HG03432 (cell line): ENCODE results near the gene CAPRIN2.

ENCODE experiments used
- ATAC-seq: cut with Tn5 transposase; IDR thresholded peaks from one replicate; pipeline ENCODE4 v1.9.1; 2021; ENCODE audit warnings: mild to moderate bottlenecking, moderate library complexity; ENCODE audit not compliant: unreplicated experiment

Gene CAPRIN2, protein sequence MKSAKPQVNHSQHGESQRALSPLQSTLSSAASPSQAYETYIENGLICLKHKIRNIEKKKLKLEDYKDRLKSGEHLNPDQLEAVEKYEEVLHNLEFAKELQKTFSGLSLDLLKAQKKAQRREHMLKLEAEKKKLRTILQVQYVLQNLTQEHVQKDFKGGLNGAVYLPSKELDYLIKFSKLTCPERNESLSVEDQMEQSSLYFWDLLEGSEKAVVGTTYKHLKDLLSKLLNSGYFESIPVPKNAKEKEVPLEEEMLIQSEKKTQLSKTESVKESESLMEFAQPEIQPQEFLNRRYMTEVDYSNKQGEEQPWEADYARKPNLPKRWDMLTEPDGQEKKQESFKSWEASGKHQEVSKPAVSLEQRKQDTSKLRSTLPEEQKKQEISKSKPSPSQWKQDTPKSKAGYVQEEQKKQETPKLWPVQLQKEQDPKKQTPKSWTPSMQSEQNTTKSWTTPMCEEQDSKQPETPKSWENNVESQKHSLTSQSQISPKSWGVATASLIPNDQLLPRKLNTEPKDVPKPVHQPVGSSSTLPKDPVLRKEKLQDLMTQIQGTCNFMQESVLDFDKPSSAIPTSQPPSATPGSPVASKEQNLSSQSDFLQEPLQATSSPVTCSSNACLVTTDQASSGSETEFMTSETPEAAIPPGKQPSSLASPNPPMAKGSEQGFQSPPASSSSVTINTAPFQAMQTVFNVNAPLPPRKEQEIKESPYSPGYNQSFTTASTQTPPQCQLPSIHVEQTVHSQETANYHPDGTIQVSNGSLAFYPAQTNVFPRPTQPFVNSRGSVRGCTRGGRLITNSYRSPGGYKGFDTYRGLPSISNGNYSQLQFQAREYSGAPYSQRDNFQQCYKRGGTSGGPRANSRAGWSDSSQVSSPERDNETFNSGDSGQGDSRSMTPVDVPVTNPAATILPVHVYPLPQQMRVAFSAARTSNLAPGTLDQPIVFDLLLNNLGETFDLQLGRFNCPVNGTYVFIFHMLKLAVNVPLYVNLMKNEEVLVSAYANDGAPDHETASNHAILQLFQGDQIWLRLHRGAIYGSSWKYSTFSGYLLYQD

DNA sequence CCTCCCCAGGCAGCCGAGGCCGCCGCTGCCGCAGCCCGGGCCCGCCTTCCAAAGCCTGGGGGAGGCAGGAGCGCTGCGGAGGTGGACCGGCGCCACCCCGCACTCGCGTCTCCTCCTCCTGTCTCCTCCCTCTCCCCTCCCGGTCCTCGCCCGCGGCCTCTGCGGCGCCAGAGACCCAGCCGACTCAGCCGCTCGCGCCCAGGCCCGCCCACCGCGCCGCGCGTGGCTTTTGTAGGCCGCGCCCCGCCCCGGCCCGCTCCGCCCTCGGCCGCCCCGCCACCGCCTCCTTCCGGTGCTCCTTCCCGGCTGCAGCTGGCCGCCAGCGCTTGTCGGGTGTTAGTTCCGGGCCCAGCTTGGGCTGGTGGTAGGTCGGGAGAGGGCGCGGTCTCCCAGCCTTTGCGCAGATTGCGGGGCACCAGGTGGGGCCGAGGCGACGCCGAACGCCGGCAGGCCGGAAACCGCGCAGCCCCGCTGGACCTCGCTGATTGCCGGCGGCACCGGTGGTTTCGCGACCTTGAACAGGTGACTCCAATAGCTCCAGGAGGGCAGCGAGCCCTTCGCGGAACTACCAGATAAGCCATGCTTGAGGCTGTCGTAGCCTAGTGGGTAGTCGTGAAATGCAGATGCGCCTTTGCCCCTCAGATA, at the start of gene CAPRIN2:
CAPRIN2 (minus strand) TSS at position 202 of the 645 bp plus-strand sequence. CDS start 1,431 bp downstream, outside the sequence.
- ATAC-seq: peak; percentile 94

DNA sequence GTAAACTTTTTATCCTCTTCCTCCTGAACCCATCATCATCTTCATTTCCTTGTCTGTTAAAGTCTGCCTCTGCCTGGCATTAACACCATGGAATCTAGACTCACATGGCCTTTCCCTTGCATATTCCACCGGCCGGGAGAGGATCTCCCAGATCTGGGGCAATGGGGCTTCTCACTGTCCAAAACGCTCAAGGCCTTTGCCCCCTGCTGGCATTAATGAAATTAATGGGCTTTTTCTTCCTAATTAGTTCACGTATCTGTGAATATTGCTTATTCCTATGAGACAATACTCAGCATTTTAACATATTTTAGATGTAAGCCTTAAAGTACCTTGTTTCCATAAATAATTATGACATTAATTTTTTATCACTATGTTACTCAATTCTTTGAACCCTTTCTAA, 42.9 kb upstream of the CAPRIN2 start:
- no peak for ATAC-seq

DNA sequence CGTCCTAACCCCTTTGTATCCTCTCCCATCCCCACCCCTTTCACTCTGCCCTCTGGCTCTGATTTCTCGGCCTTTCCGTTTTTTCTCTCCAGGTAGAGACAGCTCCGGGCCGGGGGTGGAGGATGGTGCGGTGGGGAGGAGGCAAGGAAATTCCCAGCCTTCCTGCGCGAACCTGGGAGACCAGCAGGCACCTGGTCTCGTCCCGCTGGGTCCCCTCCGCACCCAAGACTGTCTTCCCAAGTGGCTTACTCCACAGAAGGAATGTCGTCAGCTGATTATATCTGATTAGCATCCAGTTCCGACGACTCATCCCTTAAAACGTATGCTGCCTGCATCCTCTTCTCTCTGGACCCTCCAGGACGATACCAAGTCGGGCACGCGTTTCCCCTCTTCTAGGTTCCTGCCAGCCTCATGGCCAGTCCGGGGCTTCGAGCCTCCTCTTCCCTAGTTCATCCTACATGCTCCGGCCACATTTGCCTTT, 42.2 kb upstream of the CAPRIN2 start:
- ATAC-seq: no peak

DNA sequence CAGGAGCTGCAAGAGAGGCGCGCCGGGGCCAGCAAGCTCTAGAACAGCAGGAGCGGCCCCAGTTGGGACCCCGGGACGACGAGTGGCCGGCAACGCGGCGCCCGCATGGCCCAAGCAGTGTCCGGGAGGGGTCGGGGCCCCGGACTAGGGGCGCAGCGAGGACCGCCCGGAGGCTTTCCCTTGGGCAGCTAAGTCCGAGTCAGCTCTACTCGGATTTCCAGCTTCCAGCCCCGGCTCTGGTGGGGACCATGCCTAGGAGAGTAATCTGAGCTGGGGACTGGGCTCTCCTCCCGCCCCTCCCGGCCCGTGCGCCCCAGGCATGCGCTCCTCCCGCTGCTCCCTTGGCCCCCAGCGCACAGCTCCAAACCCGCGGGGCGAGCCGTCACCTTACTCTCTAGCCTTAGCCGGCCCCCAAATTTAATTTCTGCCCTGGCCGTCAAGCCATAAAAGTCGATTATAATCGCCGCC, 41.6 kb upstream of the CAPRIN2 start:
- peak; percentile 22 for ATAC-seq

DNA sequence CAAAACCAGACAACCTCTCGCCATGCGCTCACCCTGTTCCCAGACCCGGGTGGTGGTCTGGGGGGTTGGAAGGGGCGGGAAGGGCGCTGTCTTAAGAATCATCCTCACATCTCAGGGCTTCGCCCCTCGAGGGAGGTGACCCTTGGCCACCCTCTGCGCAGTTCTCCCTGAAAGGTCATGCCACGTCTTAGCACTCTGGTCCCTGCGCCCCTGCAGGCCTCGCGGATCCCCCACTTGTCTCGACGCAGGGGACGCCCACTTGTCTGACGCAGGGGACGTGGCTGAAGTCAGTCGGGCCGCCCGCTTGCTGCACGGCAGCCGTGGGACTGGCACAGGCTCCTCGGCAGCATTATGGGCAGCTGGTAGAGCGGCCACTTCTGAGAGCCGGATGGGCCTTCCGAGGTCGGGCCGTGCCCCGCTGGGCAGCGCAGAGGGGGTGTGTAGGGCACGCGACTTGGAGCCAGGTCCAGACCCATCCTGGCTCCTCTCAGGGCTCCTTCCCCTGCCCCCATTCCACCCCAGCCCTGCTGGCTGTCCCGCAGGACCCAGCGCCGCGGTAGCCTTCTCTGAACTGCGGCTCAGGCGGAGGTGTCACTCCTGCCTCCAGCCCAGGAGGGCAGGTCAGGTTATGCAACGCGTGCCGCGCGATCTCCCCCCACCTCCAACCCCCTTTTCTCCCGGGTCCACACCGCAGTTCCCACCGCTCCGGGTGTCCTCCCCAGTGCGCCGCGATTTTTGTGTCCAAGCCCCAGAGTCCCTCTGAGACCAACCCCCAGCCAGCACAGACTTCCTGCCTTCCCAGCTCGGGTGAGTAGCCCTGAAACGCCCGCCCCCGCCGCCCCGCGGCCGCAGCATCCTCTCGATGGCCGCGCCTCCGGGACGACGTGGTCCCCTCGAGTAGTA, 40.9 kb upstream of the CAPRIN2 start:
- peak; percentile 89 for ATAC-seq

- peak; percentile 18 for ATAC-seq
Measured at GRCh38 chr12:30794591-30795409, 40.0 kb upstream of the CAPRIN2 start.

- no peak for ATAC-seq
Measured at GRCh38 chr12:30794020-30794419, 39.3 kb upstream of the CAPRIN2 start.

DNA sequence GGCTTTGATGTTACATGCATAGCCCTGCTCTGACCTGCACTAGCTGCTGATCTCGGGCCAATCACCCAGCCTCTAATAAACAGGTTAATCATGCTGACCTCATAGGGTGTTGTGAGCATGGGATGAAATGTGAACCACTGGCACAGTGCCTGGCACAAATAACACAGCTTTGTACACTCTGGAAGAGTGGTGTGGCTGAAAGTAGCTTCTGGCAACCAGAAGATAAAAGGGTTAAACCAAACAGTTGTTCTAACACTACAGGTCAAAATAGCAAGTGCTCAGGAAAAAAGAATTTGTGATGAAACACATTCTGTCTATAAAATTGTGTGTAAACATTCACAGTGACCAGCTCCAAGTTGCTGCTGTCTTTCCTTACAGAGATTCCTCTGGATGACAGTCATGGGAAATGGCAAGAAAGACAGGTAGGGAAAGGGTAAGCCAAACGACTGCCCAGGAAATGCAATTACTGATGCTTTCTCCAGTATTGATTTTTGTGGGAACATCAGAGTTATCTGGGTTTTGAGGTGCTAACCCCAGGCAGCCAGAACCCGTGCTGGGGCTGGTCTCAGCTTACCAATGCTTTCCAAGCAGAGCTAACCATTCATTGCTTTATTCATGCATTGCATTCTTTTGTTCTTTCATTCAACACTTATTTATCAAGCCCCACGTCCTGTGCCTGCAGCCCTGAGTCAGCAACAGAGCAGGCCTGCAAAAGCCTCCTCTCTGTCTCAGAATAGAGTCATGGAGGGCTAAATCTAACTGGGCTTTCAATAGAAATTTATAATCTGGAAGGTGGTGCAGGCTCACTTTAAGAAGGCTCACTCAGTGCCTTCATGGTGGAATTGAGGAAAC, 38.1 kb upstream of the CAPRIN2 start:
- ATAC-seq: no peak

DNA sequence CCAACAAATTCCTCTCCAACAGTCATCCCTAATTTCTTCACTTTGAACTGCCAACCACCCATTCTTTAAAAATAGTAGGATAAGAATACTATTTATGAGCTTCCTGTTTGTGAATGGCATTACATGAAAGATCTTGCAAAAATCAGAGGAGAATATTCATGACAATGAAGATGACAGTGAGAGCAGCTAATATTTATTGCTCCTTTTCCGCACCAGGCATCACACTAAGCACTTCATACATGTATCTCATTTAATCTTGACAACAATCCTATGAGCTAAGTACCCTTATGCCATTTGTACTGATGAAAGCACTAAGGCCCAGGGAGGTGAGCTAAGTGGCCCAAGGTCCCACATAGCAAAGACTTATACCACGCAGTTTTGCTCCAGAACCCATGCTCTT, 37.3 kb upstream of the CAPRIN2 start:
- ATAC-seq: no peak

- no peak for ATAC-seq
Measured at GRCh38 chr12:30788754-30789153, 34.0 kb upstream of the CAPRIN2 start.

DNA sequence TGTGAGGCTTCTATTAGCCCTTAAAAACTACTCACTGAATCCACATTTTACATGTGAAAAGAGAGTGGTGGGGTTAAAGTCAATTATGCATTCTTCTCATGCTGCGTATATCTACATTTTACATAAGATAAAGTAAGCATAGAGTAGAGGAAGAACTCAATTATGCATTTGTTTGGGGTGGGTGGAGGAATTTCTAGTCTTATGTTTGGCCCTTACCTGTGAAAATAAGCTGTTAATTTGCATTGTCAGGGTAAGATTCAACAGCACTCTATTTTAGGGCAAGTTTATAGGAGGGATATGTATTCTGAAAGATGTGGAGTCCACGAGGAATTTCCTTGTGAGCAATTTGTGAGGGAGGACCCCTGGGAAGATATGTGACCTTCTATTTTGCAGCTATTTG, 30.9 kb upstream of the CAPRIN2 start:
- ATAC-seq: no peak

DNA sequence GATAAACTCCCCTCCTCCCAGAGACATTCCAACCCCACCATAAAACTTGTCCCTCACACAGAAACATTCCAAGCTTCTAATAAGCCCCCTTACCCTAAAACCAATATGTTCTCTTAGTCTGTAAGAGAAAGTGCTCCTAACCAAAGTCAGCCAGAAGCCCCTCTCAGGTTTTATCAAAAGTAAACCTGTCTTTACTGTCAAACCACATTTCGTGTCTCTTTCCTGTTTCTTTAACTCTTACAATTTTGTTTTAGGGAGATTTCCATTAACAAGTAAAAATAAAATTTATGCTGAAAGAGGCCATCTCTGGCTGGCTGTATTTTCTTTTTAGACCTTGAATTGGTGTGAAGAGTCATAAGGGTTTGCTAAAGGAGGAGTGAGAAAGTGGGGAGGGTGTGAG, 29.8 kb upstream of the CAPRIN2 start:
- no peak for ATAC-seq

DNA sequence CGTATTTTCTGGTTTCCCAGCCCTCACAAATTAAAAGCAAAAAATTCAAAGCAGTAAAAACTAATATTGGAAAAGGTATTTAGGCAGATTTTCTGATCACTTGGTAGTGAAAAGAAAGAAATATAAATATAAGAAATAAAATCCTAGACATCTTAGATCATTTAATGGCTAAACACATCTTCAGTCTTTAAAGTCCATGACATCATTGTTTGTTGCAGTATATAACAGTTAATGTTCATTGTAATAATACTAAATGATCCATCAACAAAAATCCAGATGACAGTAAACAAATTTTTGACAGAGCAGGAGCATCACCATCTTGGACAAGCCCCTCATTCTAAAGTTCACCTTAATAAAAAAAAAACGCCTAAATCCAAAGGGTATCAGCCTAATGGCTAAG, 29.2 kb upstream of the CAPRIN2 start:
- no peak for ATAC-seq

DNA sequence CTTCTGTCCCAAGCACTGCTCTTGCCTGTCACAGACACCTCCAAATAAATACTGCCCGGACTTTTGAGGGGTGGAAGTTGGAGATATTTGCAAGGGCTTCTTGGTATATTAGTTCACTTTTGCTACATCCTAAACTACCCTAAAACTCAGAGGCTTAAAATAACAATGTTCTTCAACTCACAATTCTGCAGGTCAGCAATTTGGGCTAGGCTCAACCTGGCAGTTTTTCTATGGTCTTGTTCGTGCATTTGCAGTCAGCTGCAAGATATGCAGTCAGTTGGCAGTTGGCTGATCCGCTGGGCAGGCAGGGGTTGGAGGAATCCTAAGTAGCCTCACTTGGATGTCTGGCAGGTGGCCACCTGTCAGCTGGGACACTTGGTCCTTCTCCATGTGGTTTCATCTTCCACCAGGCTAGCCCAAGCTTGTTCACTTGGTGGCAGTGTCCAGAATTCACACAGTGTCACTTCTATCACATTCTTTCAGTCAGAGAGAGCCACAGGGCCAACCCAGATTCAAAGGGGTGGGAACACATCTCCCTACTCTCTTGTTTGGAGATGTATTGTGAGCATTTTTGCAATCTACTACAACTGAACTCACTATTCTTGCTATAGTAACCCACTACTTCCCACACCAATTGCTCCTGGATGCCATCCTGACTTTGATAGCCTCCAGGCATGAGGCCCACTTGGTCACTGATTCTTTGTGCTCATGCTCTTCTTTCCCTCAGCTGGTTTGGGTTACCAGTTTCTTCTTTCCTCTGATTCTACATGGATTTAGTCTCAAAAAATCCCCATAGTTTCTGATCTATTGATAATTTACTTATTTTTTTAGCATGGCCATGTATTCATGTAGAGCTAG, 27.8 kb upstream of the CAPRIN2 start:
- ATAC-seq: no peak

DNA sequence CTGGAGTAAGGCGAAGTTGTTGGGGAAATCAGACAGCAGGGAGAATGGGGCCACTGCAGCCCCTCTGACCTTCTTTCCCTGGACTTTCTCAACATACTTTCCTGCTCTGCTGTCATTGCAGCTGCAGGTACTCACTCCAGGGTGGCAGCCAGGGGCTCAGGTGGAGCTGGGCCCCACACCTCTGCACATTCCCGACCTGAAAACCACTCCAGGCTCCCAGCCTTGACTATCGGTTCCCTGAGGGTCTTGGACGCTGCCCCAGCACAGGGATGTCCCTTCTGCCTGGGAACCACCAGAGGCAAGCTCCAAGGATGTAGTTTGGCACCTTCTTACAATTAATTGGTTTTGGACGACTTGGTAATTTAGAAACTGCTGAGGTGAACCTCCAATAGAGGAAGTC, 24.8 kb upstream of the CAPRIN2 start:
- ATAC-seq: no peak

DNA sequence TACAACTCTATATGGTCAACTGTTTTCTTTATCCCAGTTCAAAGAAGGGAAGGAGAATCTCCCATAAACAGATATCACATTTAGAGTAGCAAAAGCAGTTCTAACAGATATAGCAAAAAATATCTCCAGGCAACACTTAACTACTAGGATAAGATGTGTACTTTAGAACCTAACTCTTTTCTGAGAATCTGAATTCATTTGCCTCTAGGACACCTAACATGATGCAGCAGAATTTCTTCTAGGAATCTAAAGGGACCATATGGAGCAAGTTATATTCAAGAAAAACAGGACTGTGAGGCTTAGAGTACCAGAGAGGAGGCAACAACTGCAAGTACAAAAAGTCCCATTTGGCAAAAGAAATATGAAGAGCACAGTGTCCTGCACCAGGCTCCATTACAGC, 24.4 kb upstream of the CAPRIN2 start:
- ATAC-seq: no peak

- no peak for ATAC-seq
Measured at GRCh38 chr12:30774599-30774998, 19.8 kb upstream of the CAPRIN2 start.
